Smooth muscle cell of the brain vasculature (primary cell): ENCODE results near the gene GAB4.
"Not testable (repeated sequence)": the region's sequence is repeated elsewhere in the genome, so short reads cannot be mapped to it uniquely, and the experiment has no call there.

Experiments used
- DNase-seq: peaks from one replicate; pipeline ENCODE4 v3.0.0-alpha.2; 2012; ENCODE audit warnings: low read depth, low spot score

The GAB4 gene

DNA sequence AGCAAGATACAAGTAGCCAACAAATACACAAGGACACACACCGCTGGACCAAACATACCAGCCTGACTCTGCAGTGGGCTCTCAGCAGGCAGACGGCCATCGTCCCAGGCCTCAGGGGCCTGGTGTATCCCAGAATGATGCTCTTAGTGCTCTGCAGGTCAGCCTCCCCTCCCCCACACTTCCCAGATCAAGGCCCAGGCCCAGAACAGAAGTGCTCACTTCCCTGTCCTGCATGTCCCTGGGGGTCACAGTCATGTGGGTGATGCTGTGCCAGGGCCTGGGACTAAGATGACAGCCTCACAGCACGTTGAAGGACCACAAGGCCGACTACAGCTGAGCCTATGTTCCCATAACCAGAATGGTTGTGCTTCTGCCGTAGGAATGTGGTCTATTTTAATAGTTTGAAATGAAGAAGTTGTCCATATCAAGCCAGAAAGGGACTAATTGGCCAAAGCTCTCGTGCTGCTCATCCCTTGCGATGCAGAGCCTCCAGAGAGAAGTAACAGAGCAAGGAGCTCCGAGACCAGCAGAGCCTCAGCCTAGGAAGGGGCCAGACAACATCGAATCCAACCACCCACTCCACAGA is 48.6 kb downstream of the GAB4 start:
- no peak for DNase-seq

DNA sequence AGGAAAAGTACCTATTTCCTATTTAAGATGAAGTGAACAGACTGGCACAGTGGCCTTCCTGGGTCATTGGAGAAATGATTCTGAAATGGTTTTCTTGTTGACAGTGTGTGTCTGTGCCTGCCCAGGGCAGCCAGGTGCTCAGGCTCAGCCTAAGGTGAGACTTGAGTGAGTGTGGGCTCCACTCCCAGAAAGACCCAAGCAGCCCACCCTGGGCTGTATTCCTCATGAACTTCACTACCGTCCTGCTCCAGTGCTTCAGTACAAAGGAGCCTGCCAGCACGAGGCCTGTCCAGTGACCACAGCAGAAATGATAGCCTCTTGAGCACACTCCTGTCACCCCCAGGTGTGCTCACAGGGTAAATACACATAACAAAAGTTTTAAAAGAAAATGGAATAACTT is 49.5 kb downstream of the GAB4 start:
- no peak for DNase-seq

DNA sequence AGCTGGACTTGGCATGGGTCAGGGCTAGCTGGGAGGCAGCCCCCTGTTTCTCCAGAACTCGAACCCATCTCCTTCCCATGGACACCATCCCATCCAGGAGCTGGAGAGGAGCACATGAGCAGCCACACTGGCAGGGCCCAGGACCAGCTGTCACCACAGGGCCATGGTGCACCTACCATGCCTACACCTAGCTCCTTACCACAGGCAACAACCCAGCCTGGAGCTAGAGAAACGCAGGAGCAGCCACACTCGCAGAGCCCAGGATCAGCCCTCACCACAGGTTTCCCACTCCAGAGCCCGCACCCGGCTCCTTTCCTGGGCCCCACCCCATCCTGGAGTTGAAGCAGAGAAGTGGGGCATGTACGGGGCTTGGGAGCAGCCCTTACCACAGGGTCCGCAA is 50.2 kb downstream of the GAB4 start:
- DNase-seq = no peak

DNA sequence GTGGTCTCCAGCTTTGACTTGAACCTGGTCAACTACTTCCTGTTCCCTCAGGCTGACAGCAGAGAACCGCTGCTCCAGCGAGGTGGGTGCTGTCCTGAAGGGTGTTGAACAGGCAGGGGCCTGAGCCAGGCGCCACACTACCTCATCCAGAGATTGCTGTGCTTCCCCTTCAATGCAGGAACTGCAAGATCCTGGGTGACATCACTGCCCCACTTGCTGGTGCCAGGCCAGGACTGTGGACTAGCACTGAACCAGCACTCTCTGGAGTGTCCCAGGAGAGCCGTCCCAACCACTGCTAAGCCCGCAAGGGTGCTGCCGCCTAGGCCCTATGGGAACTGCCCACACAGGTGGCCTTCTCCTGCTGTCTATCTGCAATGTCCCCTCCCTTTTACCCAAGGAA is 51.7 kb downstream of the GAB4 start:
- DNase-seq = no peak

GRCh38 chr22:16955678-16956210 is 52.3 kb downstream of the GAB4 start:
- DNase-seq = no peak

- DNase-seq = no peak
Observed at GRCh38 chr22:16955081-16955480, 52.9 kb downstream of the GAB4 start.

DNA sequence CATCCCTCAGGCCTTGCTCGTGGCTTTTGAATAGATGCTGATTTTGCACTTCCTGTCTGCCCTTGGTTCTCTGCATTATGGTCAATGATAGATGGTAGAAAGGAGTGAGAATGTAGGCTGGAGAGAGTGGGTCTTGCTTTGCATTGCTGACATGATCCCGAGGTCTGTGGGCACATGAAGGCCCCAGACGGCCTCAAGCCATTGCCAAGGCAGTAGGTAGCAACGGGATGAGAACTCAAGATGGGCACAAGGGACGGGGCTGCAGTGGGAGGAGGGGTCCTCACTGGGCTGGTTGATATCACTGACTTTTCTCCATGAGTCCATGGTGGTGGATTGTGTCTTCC is 54.0 kb downstream of the GAB4 start:
- no peak for DNase-seq

- no peak for DNase-seq
Observed at GRCh38 chr22:16953206-16954059, 54.6 kb downstream of the GAB4 start.

DNA sequence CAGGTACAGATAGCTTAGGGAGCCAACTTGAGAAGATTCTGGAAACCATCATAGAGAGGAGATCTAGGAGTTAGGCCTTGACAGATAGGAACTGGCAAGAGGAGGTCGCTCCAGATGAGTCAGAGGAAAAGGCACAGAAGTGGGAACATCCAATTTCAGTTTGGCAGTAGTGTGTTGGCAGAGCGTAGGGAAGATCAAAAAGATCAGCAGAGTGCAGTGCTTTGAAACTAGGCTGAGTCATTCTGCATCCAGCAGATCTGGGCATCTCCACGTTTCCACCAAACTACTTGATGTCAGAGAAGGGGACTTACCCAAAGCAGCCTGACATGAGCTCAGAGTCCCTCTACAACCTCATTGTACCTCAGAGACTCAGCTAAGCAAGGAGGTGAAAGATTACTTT is 58.5 kb downstream of the GAB4 start:
- no peak for DNase-seq

GRCh38 chr22:16937811-16938210 is 70.2 kb downstream of the GAB4 start:
- DNase-seq = no peak

- DNase-seq = not testable (repeated sequence)
Observed at GRCh38 chr22:16937209-16937608, 70.8 kb downstream of the GAB4 start.

DNA sequence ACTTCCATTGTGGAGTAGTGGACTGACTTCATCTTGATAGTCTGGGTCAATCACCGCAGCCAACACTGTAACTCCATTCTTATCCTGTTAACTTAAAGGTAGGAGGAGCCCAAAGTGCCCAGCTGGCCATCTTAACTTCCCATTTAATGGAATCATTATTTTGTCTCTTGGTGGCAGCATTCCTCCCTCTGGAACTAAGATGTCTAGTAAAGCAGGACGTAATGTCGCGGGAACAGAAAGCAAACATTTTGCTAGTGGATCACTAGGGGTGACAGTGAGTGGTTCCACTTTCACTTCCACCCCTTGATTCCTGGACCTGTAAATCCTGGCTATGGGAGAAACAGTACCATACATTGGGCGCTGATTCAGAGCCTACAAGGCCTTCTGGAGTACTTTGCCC is 71.4 kb downstream of the GAB4 start:
- no peak for DNase-seq

DNA sequence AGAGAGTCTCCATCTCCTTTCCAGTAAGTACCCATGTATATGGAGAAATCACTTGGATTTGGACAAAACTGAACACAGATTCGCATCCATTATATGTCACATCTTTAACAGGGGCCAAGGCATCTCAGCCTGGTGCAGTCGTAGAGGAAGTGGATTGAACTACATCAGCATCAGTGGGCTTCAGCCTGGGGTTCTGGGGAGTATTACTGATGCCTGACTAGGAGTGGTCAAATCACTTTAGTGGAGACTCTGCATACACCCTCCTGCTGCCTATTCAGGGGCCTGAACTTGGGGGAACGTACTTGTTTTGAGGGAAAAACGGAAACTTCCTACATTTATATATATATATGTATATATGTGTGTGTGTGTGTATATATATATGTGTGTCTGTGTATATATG is 72.8 kb downstream of the GAB4 start:
- no peak for DNase-seq

DNA sequence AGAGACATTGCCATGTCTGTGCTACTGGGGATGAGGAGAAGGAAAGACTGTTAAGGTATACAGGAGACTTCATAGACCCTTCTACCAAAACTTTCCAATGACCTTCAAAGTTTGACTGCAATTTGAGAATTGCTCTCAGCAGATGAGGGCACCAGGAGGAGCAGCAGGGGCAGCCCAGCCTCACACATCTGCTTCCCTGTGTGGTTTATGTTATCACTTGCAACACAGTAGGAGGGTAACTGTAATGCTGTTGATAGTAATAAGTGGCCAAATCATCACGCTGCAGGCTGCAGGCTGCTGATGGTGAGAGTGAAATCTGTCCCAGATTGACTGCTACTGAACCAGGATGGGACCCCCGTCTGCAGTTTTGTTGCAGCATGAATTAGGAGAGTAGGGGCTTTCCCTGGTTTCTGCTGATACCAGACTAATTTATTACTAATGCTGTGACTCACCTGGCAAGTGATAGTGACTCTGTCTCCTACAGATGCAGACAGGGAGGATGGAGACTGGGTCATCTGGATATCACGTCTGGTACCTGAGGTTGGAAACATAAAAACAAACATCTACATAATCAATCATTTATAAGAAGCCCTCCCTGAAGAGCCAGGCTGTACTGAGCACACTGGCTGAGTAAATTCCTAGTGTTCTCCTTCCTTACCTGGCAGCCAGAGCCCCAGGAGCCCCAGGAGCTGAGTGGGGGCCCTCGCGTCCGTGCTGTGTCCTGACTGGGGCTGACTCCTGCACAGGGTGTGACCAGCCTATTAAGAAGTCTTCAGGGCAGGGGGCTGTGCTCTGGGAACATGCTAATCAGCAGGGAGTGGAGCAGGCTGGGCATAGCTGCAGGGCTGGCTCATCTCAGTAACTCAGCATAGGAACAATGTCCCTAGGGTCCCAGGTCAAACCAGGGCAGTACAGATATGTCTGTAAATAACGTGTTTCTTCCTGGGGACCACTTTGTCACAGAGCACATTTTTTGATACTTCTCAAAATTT is 74.4 kb downstream of the GAB4 start:
- no peak for DNase-seq

DNA sequence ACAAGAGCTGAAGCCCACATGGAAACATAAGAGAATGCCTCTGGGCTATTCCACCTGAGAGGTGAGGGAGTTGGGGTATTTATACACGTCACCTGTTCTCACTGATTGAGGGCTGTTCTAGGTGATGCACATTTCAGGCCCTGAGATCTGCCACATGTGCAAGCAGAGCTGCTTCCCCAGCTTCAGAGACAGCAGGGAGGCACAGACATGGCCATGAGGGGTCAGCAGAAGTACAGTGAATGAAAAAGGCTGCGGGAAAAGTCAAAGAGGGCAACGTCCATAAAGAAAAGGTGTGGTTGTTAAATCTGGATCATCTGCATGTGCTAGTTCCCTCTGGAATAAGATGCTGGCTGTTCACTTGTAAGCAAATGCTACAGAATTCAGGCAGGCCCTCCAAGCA is 75.4 kb downstream of the GAB4 start:
- DNase-seq = no peak

DNA sequence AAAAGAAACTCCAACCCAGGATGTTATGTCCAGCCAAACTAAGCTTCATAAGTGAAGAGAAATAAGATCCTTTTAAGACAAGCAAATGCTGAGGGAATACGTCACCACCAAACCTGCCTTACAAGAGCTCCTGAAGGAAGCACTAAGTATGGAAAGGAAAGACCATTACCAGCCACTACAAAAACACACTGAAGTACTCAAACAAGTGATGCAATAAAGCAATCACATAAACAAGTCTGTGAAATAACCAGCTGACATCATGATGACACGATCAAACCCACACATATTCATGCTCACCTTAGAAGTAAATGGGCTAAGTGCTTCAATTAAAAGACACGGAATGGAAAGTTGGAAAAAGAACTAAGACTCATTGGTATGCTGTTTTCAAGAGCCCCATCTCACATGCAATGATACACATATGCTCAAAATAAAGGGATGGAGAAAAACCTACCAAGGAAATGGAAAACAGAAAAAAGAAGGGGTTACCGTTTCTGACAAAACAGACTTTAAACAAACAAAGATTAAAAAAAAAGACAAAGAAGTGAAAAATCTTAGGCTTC is 82.5 kb downstream of the GAB4 start:
- DNase-seq = no peak

DNA sequence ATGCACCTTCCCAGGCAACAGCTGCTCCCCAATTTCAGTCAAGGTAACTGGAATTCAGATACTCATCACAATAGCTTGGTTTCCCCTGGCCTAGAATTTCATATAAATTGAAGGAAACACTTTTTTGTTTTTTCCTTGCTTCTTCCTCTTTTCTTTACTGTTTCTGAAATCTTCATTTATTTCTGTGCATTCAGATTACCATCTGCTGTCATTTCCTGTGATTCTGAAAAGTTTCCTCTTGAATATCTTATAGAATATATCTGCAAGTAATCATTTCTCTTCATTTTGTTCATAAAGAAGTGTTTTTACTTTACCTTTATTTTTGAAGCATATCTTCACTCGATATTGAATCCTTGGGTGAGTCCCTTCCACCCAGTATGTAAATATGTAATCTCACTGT is 85.3 kb downstream of the GAB4 start:
- DNase-seq = no peak

- DNase-seq = no peak
Observed at GRCh38 chr22:16922076-16922475, 85.9 kb downstream of the GAB4 start.

DNA sequence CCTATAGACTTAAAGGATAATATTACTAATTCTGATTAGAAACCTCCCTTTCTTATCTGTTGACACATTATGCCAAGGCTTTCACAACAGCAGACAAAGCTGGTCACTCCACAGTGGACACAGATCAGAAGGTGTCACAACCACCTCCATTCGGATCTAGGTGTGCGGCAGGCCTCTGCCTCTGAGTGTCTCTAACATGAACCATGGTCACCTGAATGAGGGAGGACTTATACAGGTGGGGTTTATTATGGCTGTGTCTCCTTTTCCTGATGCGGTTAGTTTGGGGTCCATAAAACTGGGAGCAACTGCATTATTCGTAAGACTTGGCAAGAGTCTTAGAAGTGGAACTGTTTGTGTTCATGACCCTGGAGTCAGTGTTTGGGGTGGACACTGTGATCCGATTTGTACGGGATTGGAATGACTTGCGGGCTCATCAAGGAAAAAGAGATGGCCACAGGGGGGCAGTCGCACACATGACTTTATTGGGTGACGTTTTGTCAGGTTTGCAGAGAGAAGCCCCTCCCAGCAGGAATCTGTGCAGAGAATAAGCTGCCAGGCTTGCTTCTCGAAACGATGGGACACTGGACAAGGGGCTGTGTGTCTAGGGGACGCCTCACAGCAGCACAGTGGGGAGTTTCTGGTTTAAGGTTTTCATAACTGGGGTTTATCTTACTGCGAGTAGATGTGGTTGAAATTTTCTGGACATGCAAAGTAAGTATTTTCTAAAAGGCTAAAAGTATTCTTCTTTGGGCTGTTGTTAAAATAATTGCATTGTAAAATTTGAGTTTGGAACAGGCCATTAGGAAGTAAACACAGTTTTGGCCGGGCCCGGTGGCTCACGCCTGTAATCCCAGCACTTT is 90.6 kb downstream of the GAB4 start:
- no peak for DNase-seq

DNA sequence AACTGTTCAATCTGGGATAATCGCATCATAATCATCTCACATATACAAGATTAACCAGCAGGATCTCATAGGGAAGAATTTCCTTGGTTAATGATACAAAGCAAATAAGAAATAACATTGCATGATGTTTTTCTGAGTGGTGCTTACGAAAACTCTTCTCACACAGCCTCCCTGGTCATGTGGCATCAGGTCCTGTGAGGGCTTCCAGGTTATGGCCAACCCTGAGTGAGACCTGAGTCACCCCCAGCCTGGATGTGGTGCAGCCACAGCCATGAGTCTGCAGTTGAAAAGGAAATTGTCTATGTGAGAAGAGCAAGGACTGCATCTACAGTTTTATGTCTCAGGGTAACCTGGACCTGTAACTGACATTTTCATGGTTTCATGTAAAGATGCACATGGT is 92.3 kb downstream of the GAB4 start:
- DNase-seq = no peak

- not testable (repeated sequence) for DNase-seq
Observed at GRCh38 chr22:16914911-16915310, 93.1 kb downstream of the GAB4 start.
